ENCODE measurements around the gene LYPD6.

LYPD6 gene

DNA sequence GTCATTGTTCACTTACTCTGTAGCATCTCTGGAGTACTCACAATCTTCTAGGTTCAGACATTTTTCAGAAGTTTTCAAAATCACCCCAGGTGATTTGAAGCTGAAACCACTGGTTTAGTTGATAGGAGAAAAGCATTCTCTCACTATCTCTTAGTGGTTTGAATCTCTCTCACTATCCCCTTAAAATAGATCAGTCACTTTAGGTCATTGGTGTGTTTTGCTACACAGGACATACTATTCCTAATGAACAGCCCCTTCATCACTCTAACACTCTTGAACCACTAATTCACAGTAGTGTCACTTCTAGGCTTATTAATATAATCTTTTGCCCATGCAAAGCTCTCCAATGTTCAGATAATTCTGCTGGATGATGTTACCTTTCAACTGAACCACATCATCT, 34.5 kb downstream of the LYPD6 start:
- peaks cover 2% of the 10 kb centered on the region for H3K4me1 Mint-ChIP-seq
- no peaks in the 10 kb centered on the region for H3K9me3 Mint-ChIP-seq
- H3K27me3 Mint-ChIP-seq, result peaks cover 21% of the 10 kb centered on the region

DNA sequence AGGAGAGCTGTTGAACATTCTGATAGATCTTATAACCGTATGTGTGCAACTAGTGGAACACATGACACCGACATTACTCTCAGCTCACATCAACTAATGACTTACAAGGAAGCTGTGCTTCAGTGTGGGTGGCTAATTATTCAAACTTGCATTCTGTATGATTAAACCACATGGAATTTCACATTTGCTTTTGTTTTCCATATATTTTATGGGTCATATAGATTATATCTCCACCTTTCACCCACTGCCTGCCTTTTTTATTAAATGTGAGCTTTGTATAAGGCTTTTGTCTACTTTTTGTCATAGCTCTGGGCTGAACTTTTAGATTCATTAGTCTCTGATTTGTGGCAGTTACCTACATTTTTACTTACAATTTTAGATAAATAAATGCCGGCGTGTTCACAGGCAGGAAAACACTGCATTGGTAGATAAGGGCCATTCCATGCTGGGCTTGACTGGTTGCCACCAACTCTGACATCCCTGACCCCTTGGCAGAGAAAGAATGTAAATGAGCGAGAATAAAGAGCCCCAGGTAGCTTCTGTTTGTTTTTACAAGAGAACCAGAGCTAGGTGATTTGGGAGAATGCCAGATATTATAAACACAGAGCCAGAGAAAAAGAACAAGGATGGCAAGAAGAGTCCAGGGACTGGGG, 35.7 kb downstream of the LYPD6 start:
- ATAC-seq (ENCODE audit: low read depth) (no peak), DNase-seq (ENCODE audit: low spot score in 2 of 2) (no peak)
- Mint-ChIP-seq H3K4me1 (no peaks in the 10 kb centered on the region), H3K27me3 (peaks cover 19% of the 10 kb centered on the region), H3K4me3 (no peak overlapping the region), H3K36me3 (no peaks in the 10 kb centered on the region), H3K9me3 (no peaks in the 10 kb centered on the region), H3K27ac (no peak overlapping the region)

More for the DNA sequence above, 34.5 kb downstream of the LYPD6 start:
- Mint-ChIP-seq H3K36me3 (no peaks in the 10 kb centered on the region), H3K4me3 (no peak overlapping the region), H3K27ac (no peak overlapping the region)
- DNase-seq (ENCODE audit: low spot score in 2 of 2) (no peak), ATAC-seq (ENCODE audit: low read depth) (no peak)

DNA sequence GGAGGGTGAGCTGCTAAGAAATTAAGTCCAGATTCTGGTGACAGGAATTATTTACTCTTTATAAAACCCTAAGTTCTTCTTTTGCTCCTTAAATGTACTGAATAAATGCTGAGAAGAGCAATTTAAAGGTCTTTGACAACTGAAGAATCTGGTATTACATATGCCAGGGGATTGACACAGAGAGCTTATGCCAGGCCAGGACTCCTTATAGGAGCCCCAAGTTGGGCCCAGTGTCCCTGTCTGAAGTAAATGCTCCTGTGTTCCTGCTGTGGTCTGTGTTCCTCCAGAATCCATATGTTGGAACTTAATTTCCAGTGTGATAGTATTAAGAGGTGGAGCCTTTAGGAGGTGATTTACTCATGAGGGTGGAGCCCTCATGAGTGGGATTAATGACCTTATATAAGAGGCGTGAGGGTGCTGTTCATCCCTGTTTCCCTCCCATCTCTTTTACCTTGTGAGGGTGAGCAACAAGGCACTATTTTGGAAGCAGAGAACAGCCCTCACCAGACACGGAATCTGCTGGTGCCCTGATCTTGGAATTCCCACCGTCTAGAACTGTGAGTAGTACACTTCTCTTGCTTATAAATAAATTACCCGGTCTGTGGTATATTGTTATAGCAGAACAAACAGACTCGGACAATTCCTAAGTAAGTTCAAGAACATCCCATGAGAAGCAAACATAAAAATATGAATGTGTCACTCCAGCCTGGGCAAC, 39.8 kb downstream of the LYPD6 start:
- ATAC-seq (ENCODE audit: low read depth) (no peak), DNase-seq (ENCODE audit: low spot score in 2 of 2) (no peak)
- H3K27me3 Mint-ChIP-seq, result peaks cover 16% of the 10 kb centered on the region
- no peak overlapping the region for H3K27ac Mint-ChIP-seq
- no peaks in the 10 kb centered on the region for H3K36me3 Mint-ChIP-seq
- no peak overlapping the region for H3K4me3 Mint-ChIP-seq
- H3K9me3 Mint-ChIP-seq, result no peaks in the 10 kb centered on the region
- H3K4me1 Mint-ChIP-seq, result no peaks in the 10 kb centered on the region

DNA sequence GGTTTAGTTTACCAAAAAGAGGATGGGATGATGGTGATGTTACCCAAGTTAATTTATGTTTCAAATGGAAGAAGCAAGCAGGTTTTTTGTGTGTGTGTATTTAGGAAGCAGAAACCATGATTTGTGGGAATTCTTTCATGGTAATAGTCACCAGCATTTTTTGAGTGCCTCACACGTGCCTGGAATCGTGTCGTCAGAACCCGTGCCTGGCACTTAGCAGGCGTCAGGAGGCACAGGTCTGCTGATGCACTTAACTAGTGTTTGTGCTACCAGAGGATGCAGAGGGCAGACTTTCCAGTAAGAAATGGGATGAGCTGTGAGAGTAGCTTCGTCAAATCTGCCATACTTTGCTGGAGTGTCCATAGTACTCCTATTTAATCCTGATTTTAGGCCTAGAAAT, 41.1 kb downstream of the LYPD6 start:
- ATAC-seq (ENCODE audit: low read depth) (no peak), DNase-seq (ENCODE audit: low spot score in 2 of 2) (no peak)
- H3K4me1 Mint-ChIP-seq, result no peaks in the 10 kb centered on the region
- no peak overlapping the region for H3K4me3 Mint-ChIP-seq
- H3K27ac Mint-ChIP-seq, result no peak overlapping the region
- H3K36me3 Mint-ChIP-seq, result no peaks in the 10 kb centered on the region
- peaks cover 16% of the 10 kb centered on the region for H3K27me3 Mint-ChIP-seq
- H3K9me3 Mint-ChIP-seq, result no peaks in the 10 kb centered on the region

DNA sequence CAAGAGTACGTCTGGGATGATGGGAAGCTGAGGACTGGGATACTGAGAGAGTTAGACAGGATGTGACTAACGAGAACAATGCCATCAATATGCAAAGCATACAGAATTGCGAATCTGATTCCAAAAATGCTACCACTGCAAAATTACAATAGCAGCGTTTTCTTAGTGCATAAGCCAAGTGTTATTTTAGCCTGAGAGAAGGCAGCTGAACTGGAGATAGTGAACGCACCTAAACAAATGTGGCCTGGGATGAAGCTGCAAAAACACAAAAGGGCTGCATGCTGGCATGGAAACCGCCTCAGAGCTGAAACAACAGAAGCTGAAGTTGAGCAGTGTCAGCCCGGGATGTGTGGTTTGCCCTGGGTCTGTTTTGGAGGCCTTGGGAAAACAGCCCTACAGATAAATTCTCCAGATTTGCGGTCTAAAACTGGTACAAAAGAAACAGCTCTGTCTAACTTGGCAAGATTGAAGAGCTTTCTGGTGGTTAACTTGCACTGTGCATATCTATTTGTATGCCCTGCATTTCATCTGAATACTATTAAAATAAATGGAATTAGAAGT, 45.5 kb downstream of the LYPD6 start:
- Mint-ChIP-seq H3K4me1 (no peaks in the 10 kb centered on the region), H3K36me3 (no peaks in the 10 kb centered on the region), H3K4me3 (no peak overlapping the region), H3K27me3 (peaks cover 4% of the 10 kb centered on the region), H3K27ac (no peak overlapping the region), H3K9me3 (no peaks in the 10 kb centered on the region)
- DNase-seq (ENCODE audit: low spot score in 2 of 2) (no peak), ATAC-seq (ENCODE audit: low read depth) (no peak)

DNA sequence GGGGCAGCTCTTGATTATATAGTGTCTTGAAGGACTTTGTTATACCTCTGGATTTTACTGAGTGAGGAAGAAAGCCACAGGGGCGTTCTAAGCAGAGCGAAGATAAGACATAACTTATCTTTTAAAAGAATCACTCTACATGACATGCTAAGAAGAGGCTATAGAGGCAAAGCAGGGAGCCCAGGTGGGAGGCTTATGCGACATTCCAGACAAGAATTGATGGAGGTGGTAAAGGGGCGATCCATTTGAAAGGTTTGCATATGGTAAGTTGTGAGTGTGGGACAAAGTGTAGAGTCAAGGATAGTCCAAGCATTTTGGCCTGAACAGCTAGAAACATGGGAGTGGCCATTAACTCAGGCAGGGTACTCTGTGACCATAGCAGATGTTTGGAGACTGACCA, 49.8 kb downstream of the LYPD6 start:
- no peak for ATAC-seq (ENCODE audit: low read depth)
- Mint-ChIP-seq H3K4me1 (no peaks in the 10 kb centered on the region), H3K36me3 (no peaks in the 10 kb centered on the region), H3K9me3 (no peaks in the 10 kb centered on the region), H3K27ac (no peak overlapping the region), H3K4me3 (no peak overlapping the region), H3K27me3 (peaks cover 7% of the 10 kb centered on the region)
- DNase-seq (ENCODE audit: low spot score in 2 of 2), result no peak

DNA sequence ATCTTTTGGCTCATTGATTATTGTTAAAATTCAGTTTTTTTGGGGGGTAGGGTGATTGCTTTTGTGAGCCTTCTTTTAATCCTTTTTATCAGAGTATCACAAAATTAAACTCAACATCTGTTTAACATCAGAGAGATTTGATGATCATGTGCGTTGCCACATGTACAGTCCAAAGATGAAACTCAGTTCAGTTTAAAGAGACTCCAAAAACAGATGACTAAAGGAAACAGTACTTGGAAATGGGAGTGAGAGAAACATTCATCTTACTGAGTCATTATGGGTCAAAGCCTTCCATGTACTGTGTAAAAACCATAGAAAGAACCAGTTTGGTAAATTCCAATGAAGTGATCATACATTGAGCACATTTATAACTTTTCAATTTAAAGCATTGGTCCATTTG, 53.0 kb downstream of the LYPD6 start:
- ATAC-seq (ENCODE audit: low read depth) (no peak), DNase-seq (ENCODE audit: low spot score in 2 of 2) (no peak)
- Mint-ChIP-seq H3K4me1 (no peaks in the 10 kb centered on the region), H3K4me3 (no peak overlapping the region), H3K9me3 (no peaks in the 10 kb centered on the region), H3K27me3 (peaks cover 6% of the 10 kb centered on the region), H3K27ac (no peak overlapping the region), H3K36me3 (no peaks in the 10 kb centered on the region)

DNA sequence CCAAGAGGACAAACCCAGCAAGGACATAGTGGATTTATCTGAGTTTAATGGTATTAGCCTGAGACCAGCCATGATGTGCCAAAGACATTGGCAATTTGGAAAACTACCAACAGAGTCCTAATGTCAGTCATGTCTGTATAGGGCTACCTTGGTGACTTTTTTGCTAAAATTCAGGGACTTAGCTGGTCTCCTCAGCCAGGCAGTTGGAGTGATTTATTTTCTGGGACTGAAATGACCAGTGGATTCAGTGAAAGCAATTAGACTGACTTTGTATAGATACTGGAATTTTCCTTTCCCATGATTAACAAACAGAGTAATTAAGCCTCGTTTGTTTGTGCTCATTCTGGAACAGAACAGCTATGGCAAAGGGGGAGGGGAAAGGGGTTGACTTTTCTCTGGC, 55.0 kb downstream of the LYPD6 start:
- ATAC-seq (ENCODE audit: low read depth) (no peak), DNase-seq (ENCODE audit: low spot score in 2 of 2) (no peak)
- no peaks in the 10 kb centered on the region for H3K4me1 Mint-ChIP-seq
- H3K9me3 Mint-ChIP-seq, result no peaks in the 10 kb centered on the region
- H3K27me3 Mint-ChIP-seq, result peaks cover 4% of the 10 kb centered on the region
- no peaks in the 10 kb centered on the region for H3K36me3 Mint-ChIP-seq
- no peak overlapping the region for H3K27ac Mint-ChIP-seq
- no peak overlapping the region for H3K4me3 Mint-ChIP-seq

DNA sequence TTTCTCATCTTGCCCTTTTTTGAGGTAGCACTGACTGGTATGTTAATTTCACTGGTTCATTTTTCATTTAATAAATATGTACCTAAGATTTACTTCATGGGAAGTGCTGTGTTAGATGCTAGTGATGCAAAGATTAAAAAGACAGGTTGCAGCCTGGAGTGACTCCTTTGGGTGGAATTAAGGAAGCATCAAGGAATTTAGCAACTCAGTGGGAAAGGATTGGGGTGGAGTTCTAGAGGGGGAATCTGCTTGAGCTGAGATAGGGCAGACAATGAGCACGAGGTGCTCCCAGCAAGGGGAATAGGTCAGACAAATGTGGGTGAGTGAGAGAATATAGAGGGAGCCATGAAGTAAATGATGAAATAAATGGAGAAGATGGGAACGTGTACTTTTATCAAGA, 57.0 kb downstream of the LYPD6 start:
- no peak for ATAC-seq (ENCODE audit: low read depth)
- DNase-seq (ENCODE audit: low spot score in 2 of 2), result no peak
- Mint-ChIP-seq H3K9me3 (no peaks in the 10 kb centered on the region), H3K36me3 (no peaks in the 10 kb centered on the region), H3K4me3 (no peak overlapping the region), H3K27me3 (peaks cover 6% of the 10 kb centered on the region), H3K27ac (no peak overlapping the region), H3K4me1 (no peaks in the 10 kb centered on the region)

DNA sequence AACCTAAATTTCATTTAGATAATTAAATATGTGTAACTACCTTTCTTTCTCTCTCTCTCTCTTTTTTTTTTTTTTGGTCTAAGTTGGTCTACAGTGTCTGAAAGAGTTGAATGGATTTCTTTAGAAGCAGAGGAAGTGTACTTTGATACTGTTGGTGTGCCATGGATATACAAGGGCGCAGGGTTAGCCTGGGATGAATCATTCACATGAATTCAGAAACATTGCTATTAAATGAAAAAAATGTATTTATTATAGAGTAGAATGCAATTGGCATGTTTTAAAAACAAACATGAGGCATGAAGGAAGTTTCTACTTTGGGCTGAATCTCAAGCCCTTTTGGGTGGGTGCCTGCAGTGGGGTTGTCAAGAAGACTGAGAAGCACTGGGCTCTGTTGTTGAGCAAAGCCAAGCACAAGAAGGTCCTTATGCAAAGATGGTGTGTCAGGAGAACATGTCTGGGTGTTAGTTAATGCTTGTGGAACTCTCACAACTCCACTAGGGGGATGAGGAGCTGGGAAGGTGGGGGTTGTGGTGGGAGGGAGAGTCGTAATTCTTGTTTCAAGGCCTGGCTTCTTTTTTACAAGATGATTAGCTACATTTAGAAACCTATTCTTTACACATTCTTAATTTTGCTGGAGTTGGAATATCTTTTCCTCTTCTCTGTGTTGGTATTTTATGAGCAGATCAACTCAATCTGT, 57.9 kb downstream of the LYPD6 start:
- H3K36me3 Mint-ChIP-seq, result no peaks in the 10 kb centered on the region
- H3K4me1 Mint-ChIP-seq, result no peaks in the 10 kb centered on the region
- H3K4me3 Mint-ChIP-seq, result no peak overlapping the region
- ATAC-seq (ENCODE audit: low read depth) (no peak), DNase-seq (ENCODE audit: low spot score in 2 of 2) (no peak)
- peaks cover 6% of the 10 kb centered on the region for H3K27me3 Mint-ChIP-seq
- H3K9me3 Mint-ChIP-seq, result no peaks in the 10 kb centered on the region
- H3K27ac Mint-ChIP-seq, result no peak overlapping the region

DNA sequence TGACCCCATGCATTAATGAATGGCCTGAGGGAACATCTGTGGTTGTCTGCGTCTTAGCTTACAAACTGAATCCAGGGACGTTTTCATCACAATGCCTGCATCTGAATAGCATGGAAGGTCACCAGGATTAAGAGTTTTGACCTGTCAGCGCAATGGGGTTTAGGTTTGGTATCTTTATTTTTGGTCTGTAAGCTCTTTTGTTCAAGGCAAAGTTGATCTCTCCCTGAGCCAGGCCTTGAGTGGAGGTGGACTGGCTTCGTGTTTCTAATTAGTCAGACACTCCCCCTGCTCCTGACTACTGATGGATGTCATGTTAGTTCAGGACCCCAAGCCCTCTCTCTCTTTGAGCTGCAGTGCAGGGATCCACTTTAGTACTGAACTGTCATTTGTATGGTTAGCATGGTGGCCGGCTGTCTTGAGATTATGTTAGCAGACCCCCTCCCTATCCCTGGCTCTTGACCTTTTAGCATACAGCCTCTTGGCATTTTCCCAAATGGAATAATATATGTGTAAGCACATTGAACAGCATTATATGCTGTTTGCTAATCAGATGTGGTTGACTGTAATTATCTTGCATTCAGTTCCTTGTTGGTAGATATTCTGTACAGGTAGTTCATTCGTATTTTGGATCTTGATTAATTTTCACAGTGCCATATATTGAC, 59.2 kb downstream of the LYPD6 start:
- Mint-ChIP-seq H3K27me3 (peaks cover 6% of the 10 kb centered on the region), H3K4me3 (no peak overlapping the region), H3K36me3 (no peaks in the 10 kb centered on the region), H3K4me1 (no peaks in the 10 kb centered on the region), H3K9me3 (no peaks in the 10 kb centered on the region), H3K27ac (no peak overlapping the region)
- ATAC-seq (ENCODE audit: low read depth) (no peak), DNase-seq (ENCODE audit: low spot score in 2 of 2) (no peak)

DNA sequence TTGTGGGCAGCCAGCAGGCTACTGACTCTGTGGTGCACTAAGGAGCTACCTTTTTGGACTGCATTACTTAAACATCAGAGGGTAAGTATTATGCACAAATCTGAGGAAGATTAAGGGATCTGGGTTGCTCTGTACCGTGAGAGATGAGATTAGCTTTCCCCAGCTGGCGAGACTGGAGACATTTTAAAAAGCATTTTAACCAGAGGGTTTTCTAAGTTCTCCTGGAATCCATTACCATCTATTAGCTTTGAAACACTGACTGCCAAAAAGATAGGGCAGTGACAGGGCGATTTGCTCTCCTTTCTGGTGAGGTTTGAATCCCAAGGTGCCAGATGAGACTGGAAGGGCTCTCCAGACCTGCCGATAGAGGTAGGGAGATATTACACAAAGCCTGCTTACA, 63.2 kb downstream of the LYPD6 start:
- Mint-ChIP-seq H3K4me3 (no peak overlapping the region), H3K27me3 (peaks cover 4% of the 10 kb centered on the region), H3K4me1 (no peaks in the 10 kb centered on the region), H3K27ac (no peak overlapping the region), H3K36me3 (no peaks in the 10 kb centered on the region), H3K9me3 (no peaks in the 10 kb centered on the region)
- DNase-seq (ENCODE audit: low spot score in 2 of 2) (no peak), ATAC-seq (ENCODE audit: low read depth) (no peak)

DNA sequence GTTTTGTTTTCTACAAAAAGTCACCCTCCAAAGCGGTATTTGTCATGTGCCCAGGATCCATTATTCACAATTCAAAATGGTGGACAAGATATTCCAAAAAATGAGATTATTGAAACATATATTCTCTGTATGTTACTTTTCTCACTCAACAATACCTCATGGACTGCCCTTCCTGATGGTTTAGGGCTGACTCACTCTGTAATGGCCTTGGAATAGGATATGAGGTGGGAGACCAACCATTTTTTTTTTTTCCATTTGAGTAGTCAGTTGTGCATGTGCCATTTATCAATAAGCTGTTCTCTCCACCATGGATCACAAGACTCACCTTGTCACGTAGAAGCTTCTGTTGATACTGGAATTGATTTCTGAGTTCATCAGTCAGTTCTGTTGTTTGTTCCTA, 64.5 kb downstream of the LYPD6 start:
- no peaks in the 10 kb centered on the region for H3K4me1 Mint-ChIP-seq
- ATAC-seq (ENCODE audit: low read depth) (no peak), DNase-seq (ENCODE audit: low spot score in 2 of 2) (no peak)
- no peak overlapping the region for H3K4me3 Mint-ChIP-seq
- no peak overlapping the region for H3K27ac Mint-ChIP-seq
- peaks cover 4% of the 10 kb centered on the region for H3K27me3 Mint-ChIP-seq
- no peaks in the 10 kb centered on the region for H3K36me3 Mint-ChIP-seq
- no peaks in the 10 kb centered on the region for H3K9me3 Mint-ChIP-seq
